ENCODE results near the gene OR9Q1.
"Not testable (repeated sequence)": the region's sequence is repeated elsewhere in the genome, so short reads cannot be mapped to it uniquely, and the experiment has no call there.

The OR9Q1 gene

GRCh38 chr11:58023435-58023931, at the start of gene OR9Q1:
Gene OR9Q1 (plus strand): TSS chr11:58023881. CDS start chr11:58179445, 155,564 bp downstream.
- DNase-seq, result no peak

- DNase-seq, result no peak
Observed at GRCh38 chr11:57974132-57974531, 49.5 kb upstream of the OR9Q1 start.

GRCh38 chr11:57974848-57975601, 48.7 kb upstream of the OR9Q1 start:
- no peak for DNase-seq

GRCh38 chr11:57977709-57978108, 46.0 kb upstream of the OR9Q1 start:
- DNase-seq, result no peak

GRCh38 chr11:57978686-57979531, 44.8 kb upstream of the OR9Q1 start:
- DNase-seq, result no peak

GRCh38 chr11:57979532-57980079, 44.1 kb upstream of the OR9Q1 start:
- no peak for DNase-seq

GRCh38 chr11:57980201-57980600, 43.5 kb upstream of the OR9Q1 start:
- no peak for DNase-seq

GRCh38 chr11:57981536-57981935, 42.1 kb upstream of the OR9Q1 start:
- DNase-seq, result no peak

GRCh38 chr11:57982776-57983175, 40.9 kb upstream of the OR9Q1 start:
- DNase-seq, result no peak

GRCh38 chr11:57983191-57983590, 40.5 kb upstream of the OR9Q1 start:
- no peak for DNase-seq

GRCh38 chr11:57999523-57999922, 24.2 kb upstream of the OR9Q1 start:
- DNase-seq, result not testable (repeated sequence)

- DNase-seq, result not testable (repeated sequence)
Observed at GRCh38 chr11:58000021-58000420, 23.7 kb upstream of the OR9Q1 start.

GRCh38 chr11:58000699-58001098, 23.0 kb upstream of the OR9Q1 start:
- DNase-seq, result no peak

- DNase-seq, result no peak
Observed at GRCh38 chr11:58003036-58003435, 20.6 kb upstream of the OR9Q1 start.

- DNase-seq, result no peak
Observed at GRCh38 chr11:58003591-58003990, 20.1 kb upstream of the OR9Q1 start.

GRCh38 chr11:58004664-58005063, 19.0 kb upstream of the OR9Q1 start:
- DNase-seq, result no peak

GRCh38 chr11:58006940-58007339, 16.7 kb upstream of the OR9Q1 start:
- DNase-seq, result no peak

- no peak for DNase-seq
Observed at GRCh38 chr11:58011771-58012170, 11.9 kb upstream of the OR9Q1 start.

GRCh38 chr11:58024601-58025091, 965 bp downstream of the OR9Q1 start:
- DNase-seq, result no peak

GRCh38 chr11:58027341-58027740, 3.7 kb downstream of the OR9Q1 start:
- DNase-seq, result no peak

GRCh38 chr11:58028687-58029411, 5.2 kb downstream of the OR9Q1 start:
- DNase-seq, result no peak

- no peak for DNase-seq
Observed at GRCh38 chr11:58030653-58031052, 7.0 kb downstream of the OR9Q1 start, which contains the start of gene OR6Q1. Gene OR6Q1 (plus strand): TSS chr11:58030953. CDS start chr11:58030953, 0 bp downstream.

GRCh38 chr11:58034471-58034870, 10.8 kb downstream of the OR9Q1 start:
- no peak for DNase-seq

Data from activated naive CD4-positive, alpha-beta T cell treated with Interleukin-2 at 50 U/mL for 16 hours (primary cell).